ENCODE data around the gene FAM131C.

The FAM131C gene

GRCh38 chr1:16017461-16018303, 55.8 kb downstream of the FAM131C start, which contains the start of gene HSPB7:
HSPB7 (minus strand) TSS chr1:16018043; CDS start chr1:16017963, 80 bp downstream.
- DNase-seq (ENCODE audit: extremely low read depth, low read depth): peak; percentile 50
- no peak; the same call in none of the 2 replicates for TF ChIP-seq CTCF (IDR thresholded peaks at IDR 0.05; ENCODE audit: low read depth, low read length)

- no peak for DNase-seq (ENCODE audit: extremely low read depth, low read depth)
- TF ChIP-seq CTCF (IDR thresholded peaks at IDR 0.05; ENCODE audit: low read depth, low read length): no peak
Observed at GRCh38 chr1:16017076-16017460, 56.4 kb downstream of the FAM131C start.

GRCh38 chr1:16015960-16016901, 57.2 kb downstream of the FAM131C start:
- DNase-seq (ENCODE audit: extremely low read depth, low read depth): no peak
- no peak for TF ChIP-seq CTCF (IDR thresholded peaks at IDR 0.05; ENCODE audit: low read depth, low read length)

- no peak for DNase-seq (ENCODE audit: extremely low read depth, low read depth)
- no peak for TF ChIP-seq CTCF (IDR thresholded peaks at IDR 0.05; ENCODE audit: low read depth, low read length)
Observed at GRCh38 chr1:16015491-16015890, 58.0 kb downstream of the FAM131C start.

GRCh38 chr1:16014509-16015482, 58.7 kb downstream of the FAM131C start:
- no peak for DNase-seq (ENCODE audit: extremely low read depth, low read depth)
- no peak for TF ChIP-seq CTCF (IDR thresholded peaks at IDR 0.05; ENCODE audit: low read depth, low read length)

GRCh38 chr1:16013908-16014258, 59.6 kb downstream of the FAM131C start:
- TF ChIP-seq CTCF (IDR thresholded peaks at IDR 0.05; ENCODE audit: low read depth, low read length): no peak
- no peak for DNase-seq (ENCODE audit: extremely low read depth, low read depth)

Measured in AG09319 (cell line).